OCI-LY3 (cell line): Measurements from ENCODE around the gene TPSG1.

Experiments used
- H2AFZ ChIP-seq: fragments of 200-600, 300-600 bp; shearing (Covaris generic); 2 replicates; pipeline ENCODE4 v1.6.0; 2014; ENCODE audit warnings: antibody characterized with exemption, low read depth, low read length
- H3K27ac ChIP-seq: fragments of 200-600, 300-600 bp; sonication (generic); 2 replicates; pipeline ENCODE4 v1.5.1; 2014; ENCODE audit warnings: mild to moderate bottlenecking, low read length, moderate library complexity, mixed read lengths
- H3K27me3 ChIP-seq: fragments of 200-600, 300-600 bp; sonication (generic); 2 replicates; pipeline ENCODE4 v1.6.1; 2014; ENCODE audit warnings: low read depth, low read length, mixed read lengths
- H3K36me3 ChIP-seq: fragments of 200-600, 300-600 bp; sonication (generic); replicated peaks from 2 replicates; pipeline ENCODE3; 2014; ENCODE audit warnings: low read depth, low read length, mixed read lengths
- H3K4me1 ChIP-seq: fragments of 300-600, 200-600 bp; sonication (generic); 2 replicates; pipeline ENCODE4 v1.6.1; 2014; ENCODE audit warnings: low read length, mixed read lengths
- H3K4me2 ChIP-seq: fragments of 200-600, 300-600 bp; sonication (generic); 2 replicates; pipeline ENCODE4 v1.6.1; 2014; ENCODE audit warnings: low read length, mixed read lengths
- H3K4me3 ChIP-seq: fragments of 300-600, 200-600 bp; sonication (generic); 2 replicates; pipeline ENCODE4 v1.5.1; 2014; ENCODE audit warnings: antibody characterized with exemption, mild to moderate bottlenecking, low read length, moderate library complexity
- H3K79me2 ChIP-seq: fragments of 300-600, 200-600 bp; shearing (Covaris generic); 2 replicates; pipeline ENCODE4 v1.6.1; 2014; ENCODE audit warnings: mild to moderate bottlenecking, low read length, mixed read lengths
- H3K9ac ChIP-seq: fragments of 300-600, 200-600 bp; shearing (Covaris generic); 2 replicates; pipeline ENCODE4 v1.6.0; 2014; ENCODE audit warnings: mild to moderate bottlenecking, low read length, moderate library complexity
- H3K9me3 ChIP-seq: fragments of 200-600, 300-600 bp; shearing (Covaris generic); 2 replicates; pipeline ENCODE4 v1.6.1; 2014; ENCODE audit warnings: low read length, mixed read lengths; ENCODE audit not compliant: insufficient read depth
- H4K20me1 ChIP-seq: fragments of 200-600, 300-600 bp; sonication (generic); 2 replicates; pipeline ENCODE4 v1.6.1; 2016; ENCODE audit warnings: low read length, mixed read lengths; ENCODE audit not compliant: insufficient read depth
- CTCF ChIP-seq: fragments of 200-600, 300-600 bp; sonication (generic); IDR thresholded peaks from 2 replicates; pipeline ENCODE4 v1.5.1; 2014; ENCODE audit warnings: antibody characterized with exemption, low read length, low read depth
- EZH2phosphoT487 ChIP-seq: fragments of 200-600 bp; shearing (Covaris generic); IDR thresholded peaks from 2 replicates; pipeline ENCODE4 v1.6.1; 2018; ENCODE audit warnings: antibody characterized with exemption, mixed run types, low read depth

Gene TPSG1

GRCh38 chr16:1181404-1182315, 43.4 kb downstream of the TPSG1 start:
- Histone ChIP-seq H3K4me2 (no peak overlapping the region), H3K9me3 (no peaks in the 10 kb centered on the region), H3K27ac (no peak overlapping the region), H3K4me3 (no peak overlapping the region), H3K79me2 (no peaks in the 10 kb centered on the region), H2AFZ (no peak overlapping the region), H3K36me3 (no peaks in the 10 kb centered on the region), H3K27me3 (no peaks in the 10 kb centered on the region), H4K20me1 (no peaks in the 10 kb centered on the region), H3K4me1 (no peaks in the 10 kb centered on the region), H3K9ac (no peak overlapping the region)
- TF ChIP-seq EZH2phosphoT487 (no peak), CTCF (peak; percentile 22; the same call in 1 of the 2 replicates)

GRCh38 chr16:1180549-1181403, 44.3 kb downstream of the TPSG1 start:
- Histone ChIP-seq H3K79me2 (no peaks in the 10 kb centered on the region), H3K27me3 (no peaks in the 10 kb centered on the region), H3K27ac (no peak overlapping the region), H2AFZ (no peak overlapping the region), H3K9ac (no peak overlapping the region), H3K4me3 (no peak overlapping the region), H4K20me1 (no peaks in the 10 kb centered on the region), H3K4me2 (no peak overlapping the region), H3K4me1 (no peaks in the 10 kb centered on the region), H3K9me3 (no peaks in the 10 kb centered on the region), H3K36me3 (no peaks in the 10 kb centered on the region)
- TF ChIP-seq EZH2phosphoT487 = no peak
- TF ChIP-seq CTCF = no peak

- Histone ChIP-seq H4K20me1 (no peaks in the 10 kb centered on the region), H3K27ac (no peak overlapping the region), H3K9me3 (no peaks in the 10 kb centered on the region), H3K9ac (no peak overlapping the region), H3K4me1 (no peaks in the 10 kb centered on the region), H2AFZ (no peak overlapping the region), H3K27me3 (no peaks in the 10 kb centered on the region), H3K4me3 (no peak overlapping the region), H3K4me2 (no peak overlapping the region), H3K79me2 (no peaks in the 10 kb centered on the region), H3K36me3 (no peaks in the 10 kb centered on the region)
- TF ChIP-seq EZH2phosphoT487 (no peak), CTCF (no peak)
Measured at GRCh38 chr16:1178295-1178910, 46.7 kb downstream of the TPSG1 start.
